HepG2 (cell line): Measurements from ENCODE around the gene ZNF3. TPM values are rescaled to one million over a fixed set of nuclear protein-coding genes. Genes with fewer than 3 reads are reported as not detected.

Experiments
- FIP1L1 ChIP-seq: fragments of 200-400 bp; formaldehyde crosslinking; IDR thresholded peaks from 2 replicates; pipeline ENCODE4 v1.6.1; 2018; ENCODE audit warnings: low read depth, mild to moderate bottlenecking, low read length, moderate library complexity, borderline replicate concordance; ENCODE audit not compliant: insufficient read depth
- FOXC1 ChIP-seq: sonication (generic); formaldehyde crosslinking; IDR thresholded peaks from 2 replicates; pipeline ENCODE4 v1.8.0; 2022; ENCODE audit warnings: mild to moderate bottlenecking, missing genetic modification reagents, borderline replicate concordance
- FOXP1 ChIP-seq, 2 experiments: fragments of 450-650 bp in 1 of 2; IDR thresholded peaks; 2 replicates each; pipeline ENCODE4 v1.6.1; 2017 to 2018; ENCODE audit warnings: antibody characterized with exemption in 1 of 2
- NONO ChIP-seq, 2 experiments: fragments of 450-650 bp in 1 of 2; sonication (generic) in 1 of 2; formaldehyde crosslinking in 1 of 2; IDR thresholded peaks in 1 of 2; conservative IDR thresholded peaks in 1 of 2; 2 replicates each; pipeline versions ENCODE4 v1.6.1 to v1.8.0; 2017 to 2022; ENCODE audit warnings: mild to moderate bottlenecking in 1 of 2, missing genetic modification reagents in 1 of 2, moderate library complexity in 1 of 2
- SOX5 ChIP-seq: IDR thresholded peaks from 2 replicates; pipeline ENCODE4 v1.6.1; 2016; ENCODE audit warnings: borderline replicate concordance
- THAP11 ChIP-seq: IDR thresholded peaks from 2 replicates; pipeline ENCODE4 v1.6.1; 2016; ENCODE audit warnings: missing biosample characterization, missing genetic modification reagents
- ZBTB40 ChIP-seq, 2 experiments: fragments of 450-650 bp in 1 of 2; sonication (generic) in 1 of 2; formaldehyde crosslinking in 1 of 2; IDR thresholded peaks; 2 replicates each; pipeline versions ENCODE4 v1.6.1 to v1.8.0; 2016 to 2022; ENCODE audit warnings: antibody characterized with exemption in 1 of 2, mild to moderate bottlenecking in 1 of 2, missing genetic modification reagents in 1 of 2
- ZHX2 ChIP-seq, 2 experiments: sonication (generic) in 1 of 2; formaldehyde crosslinking in 1 of 2; IDR thresholded peaks; 2 replicates each; pipeline versions ENCODE4 v1.6.1 to v1.9.0; 2014 to 2022; ENCODE audit warnings: antibody characterized with exemption in 1 of 2, borderline replicate concordance in 1 of 2, inconsistent platforms in 1 of 2, low read depth in 1 of 2, missing genetic modification reagents in 1 of 2
- ZNF10 ChIP-seq: sonication (generic); formaldehyde crosslinking; IDR thresholded peaks from 2 replicates; pipeline ENCODE4 v1.4.0; 2020; ENCODE audit warnings: mild to moderate bottlenecking, low read depth, missing genetic modification reagents, borderline replicate concordance
- ZNF12 ChIP-seq: sonication (generic); formaldehyde crosslinking; IDR thresholded peaks from 2 replicates; pipeline ENCODE4 v1.5.0; 2020; ENCODE audit warnings: missing genetic modification reagents
- ZNF207 ChIP-seq: fragments of 450-650 bp; IDR thresholded peaks from 2 replicates; pipeline ENCODE4 v1.6.1; 2016; ENCODE audit warnings: antibody characterized with exemption, borderline replicate concordance
- ZNF629 ChIP-seq: sonication (generic); formaldehyde crosslinking; conservative IDR thresholded peaks from 2 replicates; pipeline ENCODE4 v1.5.0; 2020; ENCODE audit warnings: missing genetic modification reagents
- ZNF878 ChIP-seq: sonication (generic); formaldehyde crosslinking; IDR thresholded peaks from 2 replicates; pipeline ENCODE4 v1.8.1; 2023; ENCODE audit warnings: mild to moderate bottlenecking, missing genetic modification reagents, moderate library complexity
- polyA plus RNA-seq, 8 experiments: library from polyadenylated mRNA; depleted of rRNA in 3 of 8; stranded (reverse) in 7 of 8; unstranded in 1 of 8; fragments of >200 nt; fragmentation: Illumina TruSeq in 4 of 8; extraction: Trizol in 4 of 8; gene quantifications; 2 replicates each; pipeline versions ENCODE4 v1.2.1 to v1.2.3, GENCODE V29; 2011 to 2016; ENCODE audit warnings: low read depth in 4 of 8, missing spikeins in 1 of 8, mixed read lengths in 1 of 8; ENCODE audit not compliant: insufficient read depth in 1 of 8
- total RNA-seq, 5 experiments: library from RNA; depleted of rRNA; stranded (reverse); fragments of >200 nt; fragmentation: Illumina TruSeq; extraction: Trizol; gene quantifications; 2 replicates each; pipeline ENCODE4 v1.2.3, GENCODE V29; 2016; ENCODE audit warnings: low read depth in 1 of 5

Gene ZNF3
- total and polyA plus RNA-seq, 2 of the 13 experiments (the other 11 are each of a cell fraction or from before 2014, with no cell fraction given) = 33.7 to 56.9 TPM

- TF ChIP-seq NONO (IDR thresholded peaks at IDR 0.05) (no peak), NONO (CRISPR knock-in tag; conservative IDR thresholded peaks at IDR 0.05) (no peak), ZNF12 (CRISPR knock-in tag) (no peak), FOXP1 (IDR thresholded peaks at IDR 0.05) (no peak), FOXP1 (CRISPR knock-in tag; IDR thresholded peaks at IDR 0.05) (peak; percentile 44; the same call in 1 of the 2 replicates), ZNF10 (no peak), ZNF629 (CRISPR knock-in tag) (no peak), FIP1L1 (0 out of 2 replicates have a peak, but pooled peaks have one; percentile 20), FOXC1 (no peak), ZNF207 (no peak), SOX5 (CRISPR knock-in tag) (peak; percentile 19; the same call in 1 of the 2 replicates), ZNF878 (CRISPR knock-in tag) (no peak), THAP11 (no peak), ZHX2 (IDR thresholded peaks at IDR 0.05; ENCODE audit: low read depth) (no peak), ZHX2 (CRISPR knock-in tag; IDR thresholded peaks at IDR 0.05; ENCODE audit: borderline replicate concordance) (0 out of 2 replicates have a peak, but pooled peaks have one; percentile 7), ZBTB40 (IDR thresholded peaks at IDR 0.05) (no peak), ZBTB40 (CRISPR knock-in tag; IDR thresholded peaks at IDR 0.05) (no peak)
Measured at GRCh38 chr7:100080907-100081534, 502 bp downstream of the ZNF3 start (continued).
